WTC11 (cell line): Measurements from ENCODE around the gene SEMA4F.

ENCODE experiments used
- CTCF ChIP-seq: fragments of 200-600 bp; IDR thresholded peaks from 2 replicates; pipeline ENCODE4 v1.8.0; 2022; ENCODE audit warnings: antibody characterized with exemption
- NFYB ChIP-seq: sonication (generic); formaldehyde crosslinking; conservative IDR thresholded peaks from 2 replicates; pipeline ENCODE4 v1.8.0; 2022; ENCODE audit warnings: low read depth, missing genetic modification reagents
- ZNF121 ChIP-seq: sonication (generic); formaldehyde crosslinking; IDR thresholded peaks from 2 replicates; pipeline ENCODE4 v1.8.0; 2023; ENCODE audit warnings: missing genetic modification reagents

GRCh38 chr2:74715880-74716279, 61.8 kb downstream of the SEMA4F start:
- TF ChIP-seq NFYB (CRISPR knock-in tag) = no peak
- no peak for TF ChIP-seq CTCF
- TF ChIP-seq ZNF121 (CRISPR knock-in tag) = no peak
